ENCODE measurements around the gene CYYR1. TPM values are rescaled to one million over a fixed set of nuclear protein-coding genes. Genes with fewer than 3 reads are reported as not detected.

The CYYR1 gene
- 1.6 TPM in 1 of 2 replicates, not detected in the other for total RNA-seq

DNA sequence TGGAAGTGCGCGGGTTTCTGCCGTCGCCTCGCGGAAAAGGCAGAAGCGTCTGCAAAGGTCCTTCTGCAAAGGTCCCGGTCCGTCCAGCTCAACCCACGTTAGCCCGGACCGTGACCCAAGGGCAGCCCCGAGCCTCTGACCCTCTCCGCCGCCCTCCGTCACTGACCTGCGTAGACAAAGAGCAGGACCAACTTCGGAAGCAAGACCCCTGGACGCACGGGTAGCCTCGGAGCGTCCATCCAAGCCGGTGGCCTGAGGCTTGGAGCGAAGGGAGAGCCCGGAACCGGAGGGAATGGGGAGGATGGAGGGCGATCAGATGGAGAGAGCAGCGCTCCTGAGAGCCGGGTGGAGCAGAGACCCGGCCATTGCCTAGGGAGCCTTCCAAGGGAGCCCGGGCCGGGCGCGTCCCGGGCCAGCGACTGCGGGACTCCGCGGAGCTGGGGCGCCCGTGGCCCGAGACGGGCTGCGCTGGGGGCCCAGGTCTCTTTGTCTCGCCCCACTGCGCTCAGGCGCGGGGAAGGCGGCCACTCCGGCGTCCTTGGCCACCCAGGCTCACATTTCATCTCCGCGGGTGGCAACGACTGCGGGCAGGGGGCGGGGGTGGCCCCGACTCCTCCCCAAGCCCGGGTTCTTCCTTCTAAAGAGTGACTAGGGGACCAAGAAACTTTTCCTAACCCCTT lies at the start of gene CYYR1:
Gene CYYR1, minus strand, starts transcription at position 585 of the 680 bp plus-strand sequence. Its CDS starts 346 bp downstream, at position 239.

